HCT116 (cell line): ENCODE measurements around the gene MANBA. TPM values are rescaled to one million over a fixed set of nuclear protein-coding genes. Genes with fewer than 3 reads are reported as not detected.
"Not testable (repeated sequence)": the region's sequence is repeated elsewhere in the genome, so short reads cannot be mapped to it uniquely, and the experiment has no call there.

Experiments
- ATAC-seq: fragments of 200-7000 bp; cut with Tn5 transposase; 2 replicates; pipeline ENCODE4 v1.9.1; 2020; ENCODE audit warnings: mild to moderate bottlenecking, moderate library complexity
- BruUV-seq: library from RNA; stranded (reverse); fragments of 400-500 nt; replicated peaks from 2 replicates; lab custom pipeline; 2021; lab: Mats Ljungman, UMichigan
- CTCF ChIA-PET: fragments of 300-600 bp; sonication (Branson Sonifier 250); formaldehyde crosslinking; loops from one replicate; lab custom pipeline; 2021; ENCODE audit warnings: antibody characterized with exemption; lab: Charles Lee
- POLR2A ChIA-PET: fragments of 300-600, 350-600 bp; sonication (Branson Sonifier 250); formaldehyde crosslinking; loops from one replicate; lab custom pipeline; 2021; ENCODE audit warnings: antibody characterized with exemption; lab: Charles Lee
- RAD21 ChIA-PET, 2 experiments: fragments of 300-600 bp; sonication (Branson Sonifier 250); formaldehyde crosslinking; loops; one replicate each; lab custom pipeline; 2023; ENCODE audit warnings: low total read pairs in 2 of 2; ENCODE audit not compliant: uncharacterized antibody in 2 of 2, unreplicated experiment in 2 of 2, low non-redundant PET in 1 of 2; lab: Charles Lee
- DNase-seq: peaks from one replicate; pipeline ENCODE4 v3.0.0-alpha.2; 2010; ENCODE audit warnings: low read depth, low spot score
- H2AFZ ChIP-seq: fragments of 200-600 bp; shearing (Covaris generic), sonication (generic); 2 replicates; pipeline ENCODE4 v1.6.1; 2017; ENCODE audit warnings: low read depth, mixed run types, mixed read lengths, antibody characterized with exemption, low read length; ENCODE audit not compliant: poor library complexity, severe bottlenecking
- H3K27ac ChIP-seq: 2 replicates; pipeline ENCODE4 v1.5.1; 2012; ENCODE audit warnings: low read depth, low read length
- H3K27me3 ChIP-seq: fragments of 200-600 bp; sonication (generic); 2 replicates; pipeline ENCODE4 v1.6.1; 2016; ENCODE audit warnings: mixed run types, low read length, mixed read lengths; ENCODE audit not compliant: insufficient read depth
- H3K36me3 ChIP-seq, 2 experiments: fragments of 200-500 bp in 1 of 2; fragments of 200-600 bp in 1 of 2; sonication (Bioruptor generic) in 1 of 2; sonication (generic) in 1 of 2; 2 replicates each; pipeline versions ENCODE4 v1.5.1 to v1.6.1; 2014 to 2016; ENCODE audit warnings: low read length in 2 of 2, inconsistent platforms in 1 of 2, mixed read lengths in 1 of 2, mixed run types in 1 of 2; ENCODE audit not compliant: insufficient read depth in 2 of 2, control insufficient read depth in 1 of 2
- H3K4me1 ChIP-seq, 2 experiments: fragments of 200-600 bp in 1 of 2; sonication (generic) in 1 of 2; 2 replicates each; pipeline versions ENCODE4 v1.5.1 to v1.6.1; 2012 to 2017; ENCODE audit warnings: low read length in 2 of 2, inconsistent platforms in 1 of 2, mild to moderate bottlenecking in 1 of 2, mixed read lengths in 1 of 2, mixed run types in 1 of 2, moderate library complexity in 1 of 2; ENCODE audit not compliant: insufficient read depth in 2 of 2, control insufficient read depth in 1 of 2
- H3K4me2 ChIP-seq: fragments of 200-600 bp; sonication (generic); 2 replicates; pipeline ENCODE4 v1.6.1; 2017; ENCODE audit warnings: mixed run types, low read length, mixed read lengths
- H3K4me3 ChIP-seq, 2 experiments: fragments of 200-600 bp in 1 of 2; sonication (generic) in 1 of 2; replicated peaks in 1 of 2; 2 replicates each; pipeline ENCODE4 v1.5.1; 2011 to 2016; ENCODE audit warnings: low read length in 2 of 2, control low read depth in 1 of 2, low read depth in 1 of 2, mild to moderate bottlenecking in 1 of 2, mixed read lengths in 1 of 2, mixed run types in 1 of 2
- H3K79me2 ChIP-seq: fragments of 200-600 bp; sonication (generic); 2 replicates; pipeline ENCODE4 v1.6.1; 2017; ENCODE audit warnings: mild to moderate bottlenecking, mixed run types, low read length, moderate library complexity, mixed read lengths; ENCODE audit not compliant: insufficient read depth
- H3K9ac ChIP-seq: fragments of 200-600 bp; sonication (generic); 2 replicates; pipeline ENCODE4 v1.6.1; 2016; ENCODE audit warnings: low read length, mixed read lengths
- H3K9me2 ChIP-seq: fragments of 200-600 bp; sonication (generic), shearing (Covaris generic); 2 replicates; pipeline ENCODE4 v1.6.1; 2017; ENCODE audit warnings: mixed run types, mild to moderate bottlenecking, moderate library complexity; ENCODE audit not compliant: insufficient read depth
- H3K9me3 ChIP-seq, 2 experiments: fragments of 200-500 bp in 1 of 2; fragments of 200-600 bp in 1 of 2; sonication (Bioruptor generic) in 1 of 2; sonication (generic) in 1 of 2; 2 replicates each; pipeline ENCODE4 v1.6.1; 2014 to 2017; ENCODE audit warnings: low read length in 2 of 2, mixed read lengths in 2 of 2, inconsistent platforms in 1 of 2, low read depth in 1 of 2, mild to moderate bottlenecking in 1 of 2, mixed run types in 1 of 2, moderate library complexity in 1 of 2; ENCODE audit not compliant: control insufficient read depth in 1 of 2, insufficient read depth in 1 of 2
- H4K20me1 ChIP-seq: fragments of 200-600 bp; sonication (generic), shearing (Covaris generic); 2 replicates; pipeline ENCODE4 v1.6.1; 2017; ENCODE audit warnings: mixed run types, mild to moderate bottlenecking, moderate library complexity; ENCODE audit not compliant: insufficient read depth
- CBX3 ChIP-seq: IDR thresholded peaks from 2 replicates; pipeline ENCODE4 v1.6.1; 2012; ENCODE audit warnings: low read depth
- CTCF ChIP-seq, 3 experiments: fragments of 200-600 bp in 1 of 3; sonication (generic) in 1 of 3; IDR thresholded peaks in 2 of 3; conservative IDR thresholded peaks in 1 of 3; 2 replicates each; pipeline ENCODE4 v1.5.1; 2012 to 2017; ENCODE audit warnings: low read depth in 2 of 3, low read length in 2 of 3, antibody characterized with exemption in 1 of 3, borderline replicate concordance in 1 of 3, control low read depth in 1 of 3, mild to moderate bottlenecking in 1 of 3, mixed read lengths in 1 of 3, mixed run types in 1 of 3, moderate library complexity in 1 of 3; ENCODE audit not compliant: insufficient read depth in 1 of 3
- POLR2A ChIP-seq: IDR thresholded peaks from 2 replicates; pipeline ENCODE4 v1.7.0; 2011; ENCODE audit warnings: borderline replicate concordance; ENCODE audit not compliant: insufficient read depth, insufficient read length; ENCODE audit errors: extremely low read depth
- REST ChIP-seq: IDR thresholded peaks from 2 replicates; pipeline ENCODE4 v1.6.1; 2012; ENCODE audit warnings: low read depth
- TCF7L2 ChIP-seq: IDR thresholded peaks from 2 replicates; pipeline ENCODE4 v1.7.0; 2011; ENCODE audit warnings: borderline replicate concordance, inconsistent platforms; ENCODE audit not compliant: insufficient read depth, insufficient read length; ENCODE audit errors: extremely low read depth
- intact Hi-C: fragments of 100-400 bp; cut with micrococcal nuclease; formaldehyde crosslinking; loops from 2 replicates; pipeline ENCODE4 v1.10.0; 2022
- total RNA-seq: library from RNA; stranded (reverse); gene quantifications from one replicate; pipeline ENCODE4 v1.2.1, GENCODE V29; 2021; ENCODE audit not compliant: unreplicated experiment

The MANBA gene
- total RNA-seq, 1 experiment from 2014 or later: 21.3 TPM

DNA sequence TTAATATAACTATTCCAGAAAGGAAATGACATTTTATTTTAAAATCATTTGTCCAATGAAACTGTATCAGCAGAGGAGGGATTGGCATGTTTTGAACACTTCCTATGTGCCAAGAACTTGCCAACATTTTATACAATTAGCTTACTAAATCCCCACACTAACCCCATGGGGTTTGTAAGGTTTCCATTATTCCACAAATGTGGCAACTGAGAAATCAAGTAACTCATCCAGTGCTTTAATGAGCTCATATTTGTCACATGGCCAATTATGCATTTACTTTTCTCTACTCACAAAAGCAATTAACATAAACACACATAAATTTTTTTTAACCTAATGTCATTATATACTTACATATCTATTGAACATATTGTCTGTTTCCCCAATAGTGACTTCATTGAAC lies 37.3 kb downstream of the MANBA start (continued):
- no peak for TF ChIP-seq REST
- no peak for TF ChIP-seq CTCF (IDR thresholded peaks at IDR 0.05 in 2 of 3, conservative IDR thresholded peaks at IDR 0.05 in 1 of 3; ENCODE audit: borderline replicate concordance in 1 of 3, insufficient read depth in 1 of 3, low read depth in 2 of 3, low read length in 2 of 3)
- TF ChIP-seq, all 23 proteins: peak for 0

DNA sequence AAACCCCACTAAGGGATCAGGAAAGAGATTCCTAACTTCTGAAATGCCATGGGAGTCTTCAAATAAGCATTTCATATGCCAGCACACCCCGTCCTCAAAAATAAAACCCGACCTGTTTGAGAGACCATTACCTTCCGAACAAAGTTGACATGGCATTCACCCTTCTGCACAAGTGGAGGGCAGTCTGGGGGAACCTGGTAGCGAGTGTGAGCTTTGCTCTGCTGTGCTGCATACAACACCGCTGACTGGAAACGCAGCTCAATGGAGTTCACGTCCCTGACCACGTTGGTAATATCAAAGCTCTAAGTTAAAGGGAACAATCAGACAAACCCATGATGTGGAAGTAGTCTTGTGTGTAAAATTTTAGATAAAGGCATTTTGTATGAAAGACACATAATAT lies 38.0 kb downstream of the MANBA start:
- Histone ChIP-seq H3K9me2 (no peaks in the 10 kb centered on the region), H3K4me3 (no peak overlapping the region), H3K36me3 (no peaks in the 10 kb centered on the region; a peak in 1 of 4 replicates), H4K20me1 (no peaks in the 10 kb centered on the region), H3K27ac (no peak overlapping the region), H2AFZ (no peak overlapping the region), H3K9ac (no peak overlapping the region), H3K27me3 (no peaks in the 10 kb centered on the region), H3K9me3 (peaks cover 0 to 5% of the 10 kb centered on the region in 2 experiments; a peak in 1 of 4 replicates), H3K4me2 (no peak overlapping the region), H3K79me2 (no peaks in the 10 kb centered on the region), H3K4me1 (peaks cover 0 to 3% of the 10 kb centered on the region in 2 experiments; a peak in 1 of 4 replicates)
- ATAC-seq (no peak), DNase-seq (no peak)
- RAD21 ChIA-PET: no interaction called here
- intact Hi-C loops: no loop called here
- POLR2A ChIA-PET: no interaction called here
- BruUV-seq: no TSS peak
- CTCF ChIA-PET: interaction anchor here (1.4 kb wide), 1 partner anchor 9 kb away, joined by 3 read pairs; no protein-coding TSS in a partner anchor
- TF ChIP-seq TCF7L2 (no peak), POLR2A (no peak), CBX3 (no peak)

DNA sequence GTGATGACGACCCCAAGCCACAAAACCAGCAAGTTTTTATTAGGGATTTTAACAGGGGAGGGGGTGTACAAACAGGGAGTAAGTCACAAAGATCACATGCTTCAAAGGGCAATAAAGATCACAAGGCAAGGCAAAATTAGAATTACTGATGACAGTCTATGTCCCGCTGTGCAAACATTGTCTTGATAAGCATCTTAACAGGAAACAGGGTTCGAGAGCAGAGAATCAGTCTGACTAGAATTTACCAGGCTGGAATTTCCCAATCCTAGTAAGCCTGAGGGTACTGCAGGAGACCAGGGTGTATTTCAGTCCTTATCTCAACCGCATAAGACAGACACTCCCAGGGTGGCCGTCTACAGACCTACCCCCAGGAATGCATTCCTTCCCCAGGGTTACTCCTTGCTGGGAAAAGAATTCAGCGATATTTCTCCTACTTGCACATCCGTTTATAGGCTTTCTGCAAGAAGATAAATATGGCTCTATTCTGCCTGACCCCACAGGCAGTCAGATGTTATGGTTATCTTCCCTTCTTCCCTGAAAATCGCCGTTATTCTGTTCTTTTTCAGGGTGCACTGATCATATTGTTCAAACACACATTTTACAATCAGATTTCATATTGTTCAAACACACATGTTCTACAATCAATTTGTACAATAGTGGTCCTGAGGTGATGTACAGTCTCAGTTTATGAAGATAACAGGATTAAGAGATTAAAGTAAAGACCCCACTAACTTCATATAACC lies 41.8 kb downstream of the MANBA start:
- POLR2A ChIA-PET, H4K20me1 ChIP-seq, H3K9me2 ChIP-seq, H3K27ac ChIP-seq, H3K4me3 ChIP-seq, intact Hi-C loops, H3K4me2 ChIP-seq, CTCF ChIA-PET, H2AFZ ChIP-seq, DNase-seq, RAD21 ChIA-PET, BruUV-seq, H3K36me3 ChIP-seq, ATAC-seq, H3K4me1 ChIP-seq, H3K27me3 ChIP-seq, H3K79me2 ChIP-seq, H3K9me3 ChIP-seq, H3K9ac ChIP-seq: not testable (repeated sequence)
